Cardiac fibroblast (primary cell): ENCODE data around the gene ESYT1.

Source experiments
- DNase-seq, 2 donors: peaks; one replicate each; pipeline versions ENCODE4 v3.0.0 to v3.0.0-alpha.2; 2010; ENCODE audit warnings: low read depth in 2 of 2
- H3K4me3 ChIP-seq, 2 donors: replicated peaks in 1 of 2; 1 replicate in 1 of 2; 2 replicates in 1 of 2; pipeline ENCODE4 v1.5.1; 2011; ENCODE audit warnings: low read depth in 2 of 2, low read length in 2 of 2, mild to moderate bottlenecking in 2 of 2, moderate library complexity in 1 of 2
- TF ChIP-seq, protein P1 (sequence below): IDR thresholded peaks from one replicate; pipeline ENCODE4 v1.5.1; 2011; ENCODE audit warnings: low read depth, mild to moderate bottlenecking, low read length, inconsistent platforms

Gene ESYT1

DNA sequence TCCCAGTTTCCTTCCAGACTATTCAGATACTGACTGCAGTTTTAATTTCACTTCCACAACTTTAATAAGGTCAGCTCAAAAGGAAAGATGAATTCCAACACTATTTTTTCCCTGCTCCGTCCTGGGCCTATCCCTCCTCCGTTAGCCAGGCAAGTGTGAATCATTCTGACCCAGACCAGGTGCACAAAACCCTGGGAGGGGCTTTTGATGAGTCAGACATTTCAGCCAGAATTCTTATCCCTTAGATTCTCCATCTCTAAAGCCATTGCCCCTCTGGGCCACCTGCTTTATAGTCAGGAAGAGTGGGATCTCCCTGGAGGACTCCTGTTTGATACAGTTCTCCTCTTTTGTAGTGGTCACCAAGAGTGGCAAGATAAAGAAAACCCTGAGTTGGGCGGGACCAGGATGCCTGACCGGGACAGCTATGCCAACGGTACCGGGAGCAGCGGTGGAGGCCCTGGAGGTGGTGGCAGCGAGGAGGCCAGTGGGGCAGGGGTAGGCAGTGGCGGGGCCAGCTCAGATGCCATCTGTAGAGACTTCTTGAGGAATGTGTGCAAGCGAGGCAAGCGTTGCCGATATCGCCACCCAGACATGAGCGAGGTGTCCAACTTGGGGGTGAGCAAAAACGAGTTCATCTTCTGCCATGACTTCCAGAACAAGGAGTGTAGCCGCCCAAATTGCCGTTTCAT lies 7.8 kb upstream of the ESYT1 start:
- TF ChIP-seq, protein P1, sequence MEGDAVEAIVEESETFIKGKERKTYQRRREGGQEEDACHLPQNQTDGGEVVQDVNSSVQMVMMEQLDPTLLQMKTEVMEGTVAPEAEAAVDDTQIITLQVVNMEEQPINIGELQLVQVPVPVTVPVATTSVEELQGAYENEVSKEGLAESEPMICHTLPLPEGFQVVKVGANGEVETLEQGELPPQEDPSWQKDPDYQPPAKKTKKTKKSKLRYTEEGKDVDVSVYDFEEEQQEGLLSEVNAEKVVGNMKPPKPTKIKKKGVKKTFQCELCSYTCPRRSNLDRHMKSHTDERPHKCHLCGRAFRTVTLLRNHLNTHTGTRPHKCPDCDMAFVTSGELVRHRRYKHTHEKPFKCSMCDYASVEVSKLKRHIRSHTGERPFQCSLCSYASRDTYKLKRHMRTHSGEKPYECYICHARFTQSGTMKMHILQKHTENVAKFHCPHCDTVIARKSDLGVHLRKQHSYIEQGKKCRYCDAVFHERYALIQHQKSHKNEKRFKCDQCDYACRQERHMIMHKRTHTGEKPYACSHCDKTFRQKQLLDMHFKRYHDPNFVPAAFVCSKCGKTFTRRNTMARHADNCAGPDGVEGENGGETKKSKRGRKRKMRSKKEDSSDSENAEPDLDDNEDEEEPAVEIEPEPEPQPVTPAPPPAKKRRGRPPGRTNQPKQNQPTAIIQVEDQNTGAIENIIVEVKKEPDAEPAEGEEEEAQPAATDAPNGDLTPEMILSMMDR: no peak
- peak in 1 of 2 donors; percentile 24 for DNase-seq
- H3K4me3 ChIP-seq: no peak overlapping the region

DNA sequence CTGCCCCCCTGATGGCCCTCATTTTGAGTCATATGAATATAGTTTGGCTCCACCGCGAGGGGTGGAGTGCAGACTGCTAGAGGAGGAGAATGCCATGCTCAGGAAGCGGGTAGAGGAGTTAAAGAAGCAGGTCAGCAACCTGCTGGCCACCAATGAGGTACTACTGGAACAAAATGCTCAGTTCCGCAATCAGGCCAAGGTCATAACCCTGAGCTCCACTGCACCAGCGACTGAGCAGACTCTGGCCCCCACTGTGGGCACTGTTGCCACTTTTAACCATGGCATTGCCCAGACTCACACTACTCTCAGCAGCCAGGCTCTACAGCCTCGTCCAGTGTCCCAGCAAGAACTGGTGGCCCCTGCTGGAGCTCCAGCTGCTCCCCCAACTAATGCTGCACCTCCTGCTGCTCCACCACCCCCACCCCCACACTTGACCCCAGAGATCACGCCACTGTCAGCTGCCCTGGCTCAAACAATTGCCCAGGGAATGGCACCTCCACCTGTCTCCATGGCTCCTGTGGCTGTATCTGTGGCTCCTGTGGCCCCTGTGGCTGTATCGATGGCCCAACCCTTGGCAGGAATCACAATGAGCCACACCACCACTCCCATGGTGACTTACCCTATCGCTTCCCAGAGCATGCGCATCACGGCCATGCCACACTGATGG lies 6.7 kb upstream of the ESYT1 start:
- DNase-seq: no peak
- TF ChIP-seq, protein P1: no peak

DNA sequence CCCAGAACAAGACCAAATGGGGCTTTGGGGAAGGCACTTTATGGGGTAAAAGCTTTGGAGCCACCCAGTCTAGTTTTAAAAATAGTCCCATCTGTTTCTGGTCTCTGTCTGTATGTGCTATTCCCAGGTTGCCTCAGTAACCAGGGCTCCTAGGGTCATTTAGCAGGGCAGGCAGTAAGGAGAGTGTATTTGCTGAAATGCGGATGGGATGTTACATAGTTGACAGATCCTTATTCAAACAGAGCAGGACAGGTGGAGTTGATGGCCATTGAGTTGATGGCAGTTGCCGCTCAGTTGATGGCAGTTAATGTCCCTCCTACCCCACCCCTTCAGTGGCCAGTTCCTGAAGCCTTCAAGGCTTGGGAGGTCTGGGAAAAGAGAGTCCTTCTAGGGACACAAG lies 5.4 kb upstream of the ESYT1 start:
- TF ChIP-seq, protein P1: no peak
- no peak overlapping the region for H3K4me3 ChIP-seq
- no peak for DNase-seq

More for the DNA sequence above, 6.7 kb upstream of the ESYT1 start:
- no peak overlapping the region for H3K4me3 ChIP-seq

DNA sequence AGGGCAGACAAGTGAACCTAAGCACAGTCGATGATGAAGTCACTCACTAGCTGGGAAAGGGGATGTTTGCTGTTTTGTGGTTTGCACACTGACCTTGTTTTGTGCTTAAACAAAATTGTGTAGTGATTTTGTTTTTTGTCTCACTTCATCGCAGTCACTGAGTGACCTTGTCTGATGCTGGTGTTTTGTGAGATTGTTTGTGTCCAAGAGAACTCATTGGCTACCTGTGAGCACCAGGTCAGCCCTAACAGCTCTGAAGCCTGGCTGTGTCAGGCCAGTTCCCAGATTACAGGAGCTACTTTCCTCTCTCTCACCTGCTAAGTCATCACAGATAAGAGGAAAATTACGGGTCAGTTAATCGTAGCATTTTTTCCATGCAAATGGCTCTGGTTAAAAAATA lies 3.9 kb upstream of the ESYT1 start:
- H3K4me3 ChIP-seq: no peak overlapping the region
- TF ChIP-seq, protein P1: no peak
- DNase-seq: no peak

DNA sequence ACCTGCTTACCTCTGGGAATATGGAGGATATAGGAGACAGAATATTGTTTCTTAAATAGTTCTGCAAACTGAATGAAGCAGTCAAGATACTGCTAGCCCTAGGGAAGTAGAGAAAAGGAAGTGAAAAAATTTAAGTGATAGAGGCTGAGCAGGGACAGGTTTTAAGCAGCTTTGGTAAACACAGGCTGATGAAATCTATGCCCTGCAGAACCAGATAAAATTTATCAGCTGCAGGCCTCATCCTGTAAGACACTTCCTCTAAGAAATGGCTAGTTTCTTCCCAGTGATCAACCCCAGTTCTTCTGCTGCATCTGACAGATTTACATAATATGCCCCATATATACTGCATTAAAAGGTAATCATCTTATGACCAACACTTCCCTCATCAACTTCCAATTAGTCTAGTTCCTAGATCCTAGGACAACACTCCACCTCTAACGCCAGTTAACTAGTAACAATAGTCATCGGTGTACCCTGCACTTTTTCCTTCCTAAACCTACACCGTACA lies 1.3 kb upstream of the ESYT1 start:
- no peak for DNase-seq
- no peak overlapping the region for H3K4me3 ChIP-seq
- TF ChIP-seq, protein P1: no peak

DNA sequence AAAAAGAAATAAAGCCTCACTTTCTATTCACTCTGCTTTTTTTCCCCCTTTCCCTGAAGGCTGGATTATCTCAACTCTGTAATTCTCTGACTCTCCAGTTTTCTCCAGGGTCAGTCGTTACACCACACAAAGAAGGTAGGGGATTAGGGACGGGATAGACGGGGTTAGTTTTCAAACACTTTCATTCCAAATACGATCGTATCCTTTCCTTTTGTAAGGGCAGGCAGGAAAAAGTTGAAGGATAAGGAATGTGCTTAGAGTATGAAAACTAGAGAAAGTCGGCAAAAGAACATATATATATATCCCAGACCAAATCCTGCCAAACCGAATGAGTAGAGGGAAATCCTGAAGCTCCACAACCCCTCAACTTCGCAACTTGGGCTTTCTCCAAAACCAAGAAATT lies 581 bp upstream of the ESYT1 start:
- no peak for DNase-seq
- TF ChIP-seq, protein P1: no peak
- peak overlapping the region; percentile 11 to 88 for H3K4me3 ChIP-seq
